Measurements from ENCODE around the gene TDRD7. TPM values are rescaled to one million over a fixed set of nuclear protein-coding genes. Genes with fewer than 3 reads are reported as not detected.

TDRD7 gene
- polyA plus RNA-seq: 7.3 to 10.5 TPM (median 8.7 TPM) in 3 replicates
- 3.1 TPM for polyA plus RNA-seq (2011; ENCODE audit: low read depth)
- polyA plus RNA-seq (2011; cell fraction: cytosol; rRNA removed): 4.8 and 8.8 TPM in 2 replicates
- 9.4 and 11.1 TPM in 2 replicates for polyA plus RNA-seq (2011; cell fraction: nucleus; rRNA removed)
- 3.4 and 8.0 TPM in 2 replicates for polyA plus RNA-seq (2012; ENCODE audit: low replicate concordance)
- polyA minus RNA-seq: 4.2 to 10.5 TPM (median 5.9 TPM) in 3 replicates
- 2.7 TPM for polyA minus RNA-seq (2011; cell fraction: cytosol; rRNA and poly(A)+ RNA removed)
- polyA minus RNA-seq (2011; cell fraction: nucleus; rRNA and poly(A)+ RNA removed): 5.7 and 12.6 TPM in 2 replicates

GRCh38 chr9:97411789-97412625 is at the start of gene TDRD7:
Gene TDRD7, plus strand, starts transcription at chr9:97412096. Its CDS starts 16,370 bp downstream, at chr9:97428466.
- H2AFZ ChIP-seq (ENCODE audit: control insufficient read depth, low read length): peak within 1 kb of the TSS; percentile 93
- H3K9ac ChIP-seq (ENCODE audit: control insufficient read depth, extremely low read depth, insufficient read depth, low read length): peak within 1 kb of the TSS; percentile 69
- FAIRE-seq (no peak), DNase-seq (ENCODE audit: low read depth, low spot score) (no peak)
- H3K27ac ChIP-seq (ENCODE audit: control insufficient read depth, insufficient read depth, low read length): no peak within 1 kb of the TSS
- H3K4me1 ChIP-seq (ENCODE audit: control insufficient read depth, extremely low read depth, insufficient read depth, low read length): peaks cover 9% of the 10 kb centered on the region
- H3K9me3 ChIP-seq (ENCODE audit: control insufficient read depth, low read depth, low read length): no peaks in the 10 kb centered on the region
- peak within 1 kb of the TSS; percentile 77 to 83 (median 79) for H3K4me3 ChIP-seq (ENCODE audit: control insufficient read depth in 2 of 3, extremely low read depth in 1 of 3, insufficient read depth in 2 of 3, low read depth in 1 of 3, low read length in 3 of 3)
- H3K9me1 ChIP-seq (ENCODE audit: control insufficient read depth, extremely low read depth, insufficient read depth, low read length): no peaks in the 10 kb centered on the region
- TF ChIP-seq EZH2 (IDR thresholded peaks at IDR 0.05; ENCODE audit: low read length) (no peak), CTCF (optimal IDR thresholded peaks at IDR 0.05 in 1 of 3, IDR thresholded peaks at IDR 0.05 in 1 of 3, conservative IDR thresholded peaks at IDR 0.05 in 1 of 3; ENCODE audit: extremely low read depth in 1 of 3, insufficient read depth in 2 of 3, low read length in 3 of 3) (peak; percentile 83 to 98 (median 92))
- no peaks in the 10 kb centered on the region for H3K36me3 ChIP-seq (ENCODE audit: control insufficient read depth in 2 of 2, extremely low read depth in 1 of 2, insufficient read depth in 2 of 2, low read length in 2 of 2)
- no peaks in the 10 kb centered on the region for H3K79me2 ChIP-seq (ENCODE audit: control insufficient read depth, insufficient read depth, low read length)
- dilution Hi-C loops (cut with MboI; ENCODE audit: extremely low pct_ligation_motif_present, low sequenced_read_pairs): no loop called here
- H4K20me1 ChIP-seq (ENCODE audit: control insufficient read depth, extremely low read depth, insufficient read depth, low read length): no peaks in the 10 kb centered on the region
- H3K4me2 ChIP-seq (ENCODE audit: control insufficient read depth, extremely low read depth, insufficient read depth, low read depth, low read length): peak within 1 kb of the TSS; percentile 86
- no peaks in the 10 kb centered on the region for H3K27me3 ChIP-seq (ENCODE audit: control insufficient read depth, extremely low read depth, insufficient read depth, low read length)

GRCh38 chr9:97362777-97363545 is 48.9 kb upstream of the TDRD7 start:
- no peak overlapping the region for H3K9ac ChIP-seq (ENCODE audit: control insufficient read depth, extremely low read depth, insufficient read depth, low read length)
- no peak overlapping the region for H3K4me2 ChIP-seq (ENCODE audit: control insufficient read depth, extremely low read depth, insufficient read depth, low read depth, low read length)
- H3K4me1 ChIP-seq (ENCODE audit: control insufficient read depth, extremely low read depth, insufficient read depth, low read length): peaks cover 3% of the 10 kb centered on the region
- DNase-seq (ENCODE audit: low read depth, low spot score) (no peak), FAIRE-seq (no peak)
- TF ChIP-seq EZH2 (IDR thresholded peaks at IDR 0.05; ENCODE audit: low read length) (no peak), CTCF (optimal IDR thresholded peaks at IDR 0.05 in 1 of 3, IDR thresholded peaks at IDR 0.05 in 1 of 3, conservative IDR thresholded peaks at IDR 0.05 in 1 of 3; ENCODE audit: extremely low read depth in 1 of 3, insufficient read depth in 2 of 3, low read length in 3 of 3) (no peak)
- H3K27ac ChIP-seq (ENCODE audit: control insufficient read depth, insufficient read depth, low read length): no peak overlapping the region
- no peaks in the 10 kb centered on the region for H3K79me2 ChIP-seq (ENCODE audit: control insufficient read depth, insufficient read depth, low read length)
- H4K20me1 ChIP-seq (ENCODE audit: control insufficient read depth, extremely low read depth, insufficient read depth, low read length): no peaks in the 10 kb centered on the region
- no peaks in the 10 kb centered on the region for H3K27me3 ChIP-seq (ENCODE audit: control insufficient read depth, extremely low read depth, insufficient read depth, low read length)
- H3K4me3 ChIP-seq (ENCODE audit: control insufficient read depth in 2 of 3, extremely low read depth in 1 of 3, insufficient read depth in 2 of 3, low read depth in 1 of 3, low read length in 3 of 3): no peak overlapping the region
- dilution Hi-C loops (cut with MboI; ENCODE audit: extremely low pct_ligation_motif_present, low sequenced_read_pairs): no loop called here
- no peaks in the 10 kb centered on the region for H3K9me3 ChIP-seq (ENCODE audit: control insufficient read depth, low read depth, low read length)
- no peaks in the 10 kb centered on the region for H3K9me1 ChIP-seq (ENCODE audit: control insufficient read depth, extremely low read depth, insufficient read depth, low read length)
- no peaks in the 10 kb centered on the region for H3K36me3 ChIP-seq (ENCODE audit: control insufficient read depth in 2 of 2, extremely low read depth in 1 of 2, insufficient read depth in 2 of 2, low read length in 2 of 2)
- no peak overlapping the region for H2AFZ ChIP-seq (ENCODE audit: control insufficient read depth, low read length)

All from keratinocyte (primary cell).